Embryonic facial prominence (tissue), 1 donor: ENCODE data around the gene COG6.

Experiments used
- DNase-seq: peaks from one replicate; pipeline ENCODE4 v3.0.0-alpha.2; 2016; ENCODE audit errors: extremely low spot score

The COG6 gene

GRCh38 chr13:39655569-39656324 lies at the start of gene COG6:
Gene COG6 (plus strand): TSS chr13:39655662. CDS start chr13:39655727, 65 bp downstream.
- peak; percentile 77 for DNase-seq

GRCh38 chr13:39605677-39606320 lies 49.7 kb upstream of the COG6 start:
- no peak for DNase-seq

GRCh38 chr13:39607876-39608275 lies 47.6 kb upstream of the COG6 start:
- DNase-seq = no peak

GRCh38 chr13:39612023-39612637 lies 43.3 kb upstream of the COG6 start:
- peak; percentile 49 for DNase-seq

- peak; percentile 78 for DNase-seq
Measured at GRCh38 chr13:39616087-39616694, 39.3 kb upstream of the COG6 start.

- DNase-seq = no peak
Measured at GRCh38 chr13:39618561-39618960, 36.9 kb upstream of the COG6 start.

GRCh38 chr13:39623466-39623865 lies 32.0 kb upstream of the COG6 start:
- DNase-seq = no peak

- no peak for DNase-seq
Measured at GRCh38 chr13:39631307-39631706, 24.2 kb upstream of the COG6 start.

- no peak for DNase-seq
Measured at GRCh38 chr13:39632994-39633393, 22.5 kb upstream of the COG6 start.

GRCh38 chr13:39635564-39635963 lies 19.9 kb upstream of the COG6 start:
- no peak for DNase-seq

- DNase-seq = no peak
Measured at GRCh38 chr13:39637890-39638289, 17.6 kb upstream of the COG6 start.

- no peak for DNase-seq
Measured at GRCh38 chr13:39641645-39642044, 13.8 kb upstream of the COG6 start.

- DNase-seq = no peak
Measured at GRCh38 chr13:39646122-39646521, 9.3 kb upstream of the COG6 start.

- DNase-seq = no peak
Measured at GRCh38 chr13:39655041-39655568, 357 bp upstream of the COG6 start.

- no peak for DNase-seq
Measured at GRCh38 chr13:39656325-39656677, 839 bp downstream of the COG6 start.

GRCh38 chr13:39663508-39663907 lies 8.0 kb downstream of the COG6 start:
- no peak for DNase-seq

- no peak for DNase-seq
Measured at GRCh38 chr13:39663958-39664357, 8.5 kb downstream of the COG6 start.

- no peak for DNase-seq
Measured at GRCh38 chr13:39665763-39666162, 10.3 kb downstream of the COG6 start.

GRCh38 chr13:39670445-39670844 lies 15.0 kb downstream of the COG6 start:
- no peak for DNase-seq

- no peak for DNase-seq
Measured at GRCh38 chr13:39672378-39673132, 17.1 kb downstream of the COG6 start.

- no peak for DNase-seq
Measured at GRCh38 chr13:39675904-39676303, 20.4 kb downstream of the COG6 start.
